ENCODE results near the gene STX10. TPM values are rescaled to one million over a fixed set of nuclear protein-coding genes. Genes with fewer than 3 reads are reported as not detected.

The STX10 gene
- polyA plus RNA-seq, 2 of the 4 experiments (the other 2 are of a cell fraction), result 41.5 to 61.2 TPM

DNA sequence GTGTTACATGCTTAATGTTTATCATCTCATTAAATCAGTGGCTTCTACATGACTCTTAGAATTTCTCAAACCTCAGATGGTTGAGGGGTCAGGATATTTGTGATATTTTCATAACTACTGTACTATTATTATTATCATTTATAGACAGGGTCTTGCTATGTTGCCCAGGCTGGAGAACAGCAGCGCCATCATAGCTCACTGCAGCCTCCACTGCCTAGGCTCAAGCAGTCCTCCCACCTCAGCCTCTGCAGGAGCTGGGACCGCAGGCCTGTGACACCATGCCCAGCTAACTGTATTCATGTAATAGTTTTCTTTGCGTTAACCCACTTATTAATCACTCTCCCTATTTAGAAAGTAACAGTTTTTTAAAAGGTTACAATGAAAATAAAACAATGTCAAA is 9.5 kb upstream of the STX10 start:
- no peak for FAIRE-seq
- CTCF ChIA-PET, result no interaction called here

DNA sequence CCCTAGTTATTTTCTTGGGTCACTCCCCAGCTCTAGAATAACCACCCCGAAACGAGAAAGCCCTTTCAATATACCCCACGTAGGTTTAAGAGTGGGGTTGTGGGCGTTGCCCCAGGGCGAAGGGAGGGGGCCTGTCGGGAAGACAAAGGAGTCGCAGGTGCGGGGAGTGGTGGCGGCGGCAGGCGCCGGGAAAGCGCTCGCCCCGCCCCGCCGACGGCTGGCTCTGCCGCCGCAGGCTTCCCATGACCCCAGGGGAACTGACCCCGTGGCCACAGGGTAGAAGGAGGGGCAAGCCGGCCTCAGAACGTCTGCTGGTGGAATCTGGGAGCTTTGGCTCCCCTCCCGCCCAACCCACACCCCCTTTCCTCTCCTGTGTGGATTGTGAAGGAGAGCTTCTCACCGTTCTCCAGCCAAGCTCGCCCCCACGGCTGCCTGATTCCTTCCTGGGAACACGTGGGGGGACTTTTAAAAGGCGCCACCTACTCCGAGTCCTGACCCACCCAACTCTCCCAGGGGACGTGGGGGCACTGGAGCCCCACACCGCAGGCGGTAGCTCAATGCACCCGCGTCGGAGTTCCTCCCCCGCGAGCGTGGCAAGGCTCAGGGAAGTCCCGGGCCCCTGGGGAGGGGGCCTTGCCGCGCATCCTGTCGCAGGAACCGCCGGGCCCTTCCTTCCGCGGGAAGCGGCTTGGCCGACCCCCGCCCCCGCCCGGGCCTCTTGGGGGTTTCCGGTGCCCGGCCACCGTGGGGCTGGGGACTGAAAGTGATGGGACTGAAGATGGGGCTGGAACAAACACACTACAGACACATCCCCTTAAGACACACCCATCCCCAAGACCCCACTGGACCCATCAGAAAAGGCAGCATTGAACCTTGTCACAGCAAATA is 5.5 kb upstream of the STX10 start:
- 5% methylated on average over 7 of the region's 55 CpGs for WGBS (ENCODE audit: missing lambda C conversion rate)
- peak overlapping the region; percentile 82 for H3K4me2 ChIP-seq
- ChIA-PET CTCF (interaction anchor here (0.6 to 3.3 kb wide), 11 partner anchors 8 to 190 kb away, joined by 3 to 13 read pairs (median 4); no protein-coding TSS in a partner anchor), POLR2A (interaction anchor here (0.6 to 3.0 kb wide), 8 partner anchors 8 to 434 kb away, joined by 3 to 48 read pairs (median 4); no protein-coding TSS in a partner anchor)
- DNase-seq (ENCODE audit: low read depth in 1 of 2, low spot score in 1 of 2), result peak in 1 of 2 experiments; percentile 81
- no peak for FAIRE-seq
- no peaks in the 10 kb centered on the region for H3K9me3 ChIP-seq
- peak overlapping the region; percentile 98 for H3K4me3 ChIP-seq
- H3K4me1 ChIP-seq, result peaks cover 16% of the 10 kb centered on the region
- H3K27ac ChIP-seq, result peak overlapping the region; percentile 94 to 99
- ATAC-seq, result peak; percentile 16 to 24
- TF ChIP-seq FOXS1 (CRISPR knock-in tag; IDR thresholded peaks at IDR 0.05) (no peak), CBX8 (IDR thresholded peaks at IDR 0.05) (no peak), EHF (CRISPR knock-in tag; IDR thresholded peaks at IDR 0.05) (peak; percentile 88), POLR2AphosphoS2 (conservative IDR thresholded peaks at IDR 0.05; ENCODE audit: low read length) (peak; percentile 26), ZNF302 (CRISPR knock-in tag; IDR thresholded peaks at IDR 0.05) (no peak), EP300 (IDR thresholded peaks at IDR 0.05) (peak in 1 of 2 experiments; percentile 19; a peak in 1 of 5 replicates), CEBPB (IDR thresholded peaks at IDR 0.05) (no peak), FOSL2 (IDR thresholded peaks at IDR 0.05) (no peak), FOSL2 (CRISPR knock-in tag; IDR thresholded peaks at IDR 0.05) (peak; percentile 26), RAD21 (conservative IDR thresholded peaks at IDR 0.05 in 1 of 2, IDR thresholded peaks at IDR 0.05 in 1 of 2) (no peak; a peak in 2 of 5 replicates), HOXB13 (CRISPR knock-in tag; IDR thresholded peaks at IDR 0.05; ENCODE audit: low read depth) (no peak), ESRRA (IDR thresholded peaks at IDR 0.05; ENCODE audit: borderline replicate concordance, low read length) (no peak), POLR2A (IDR thresholded peaks at IDR 0.05; ENCODE audit: low read length) (no peak; the same call in 1 of the 2 replicates), NR3C1 (IDR thresholded peaks at IDR 0.05) (no peak), PHF8 (IDR thresholded peaks at IDR 0.05; ENCODE audit: borderline replicate concordance, low read depth) (no peak), NPAS2 (CRISPR knock-in tag; IDR thresholded peaks at IDR 0.05; ENCODE audit: borderline replicate concordance) (no peak), ZSCAN20 (CRISPR knock-in tag; IDR thresholded peaks at IDR 0.05) (no peak), FOSB (CRISPR knock-in tag; IDR thresholded peaks at IDR 0.05) (peak; percentile 98; the same call in 1 of the 2 replicates), TFCP2L1 (CRISPR knock-in tag; IDR thresholded peaks at IDR 0.05) (peak; percentile 98), KDM1A (IDR thresholded peaks at IDR 0.05; ENCODE audit: low read depth) (0 out of 2 replicates have a peak, but pooled peaks have one; percentile 8), RFX5 (IDR thresholded peaks at IDR 0.05) (no peak), MYC (IDR thresholded peaks at IDR 0.05; ENCODE audit: borderline replicate concordance, low read length) (no peak), HOXB5 (CRISPR knock-in tag; IDR thresholded peaks at IDR 0.05) (0 out of 2 replicates have a peak, but pooled peaks have one; percentile 68), TP53 (CRISPR knock-in tag; IDR thresholded peaks at IDR 0.05) (peak; percentile 94), HDAC2 (IDR thresholded peaks at IDR 0.05) (no peak), EHMT2 (IDR thresholded peaks at IDR 0.05; ENCODE audit: low read depth) (no peak)
- TF ChIP-seq, protein P1, sequence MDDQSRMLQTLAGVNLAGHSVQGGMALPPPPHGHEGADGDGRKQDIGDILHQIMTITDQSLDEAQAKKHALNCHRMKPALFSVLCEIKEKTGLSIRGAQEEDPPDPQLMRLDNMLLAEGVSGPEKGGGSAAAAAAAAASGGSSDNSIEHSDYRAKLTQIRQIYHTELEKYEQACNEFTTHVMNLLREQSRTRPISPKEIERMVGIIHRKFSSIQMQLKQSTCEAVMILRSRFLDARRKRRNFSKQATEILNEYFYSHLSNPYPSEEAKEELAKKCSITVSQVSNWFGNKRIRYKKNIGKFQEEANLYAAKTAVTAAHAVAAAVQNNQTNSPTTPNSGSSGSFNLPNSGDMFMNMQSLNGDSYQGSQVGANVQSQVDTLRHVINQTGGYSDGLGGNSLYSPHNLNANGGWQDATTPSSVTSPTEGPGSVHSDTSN (IDR thresholded peaks at IDR 0.05), result no peak; the same call in none of the 2 replicates
- TF ChIP-seq, protein P2, sequence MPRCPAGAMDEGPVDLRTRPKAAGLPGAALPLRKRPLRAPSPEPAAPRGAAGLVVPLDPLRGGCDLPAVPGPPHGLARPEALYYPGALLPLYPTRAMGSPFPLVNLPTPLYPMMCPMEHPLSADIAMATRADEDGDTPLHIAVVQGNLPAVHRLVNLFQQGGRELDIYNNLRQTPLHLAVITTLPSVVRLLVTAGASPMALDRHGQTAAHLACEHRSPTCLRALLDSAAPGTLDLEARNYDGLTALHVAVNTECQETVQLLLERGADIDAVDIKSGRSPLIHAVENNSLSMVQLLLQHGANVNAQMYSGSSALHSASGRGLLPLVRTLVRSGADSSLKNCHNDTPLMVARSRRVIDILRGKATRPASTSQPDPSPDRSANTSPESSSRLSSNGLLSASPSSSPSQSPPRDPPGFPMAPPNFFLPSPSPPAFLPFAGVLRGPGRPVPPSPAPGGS (IDR thresholded peaks at IDR 0.05), result no peak
- TF ChIP-seq, protein P3, sequence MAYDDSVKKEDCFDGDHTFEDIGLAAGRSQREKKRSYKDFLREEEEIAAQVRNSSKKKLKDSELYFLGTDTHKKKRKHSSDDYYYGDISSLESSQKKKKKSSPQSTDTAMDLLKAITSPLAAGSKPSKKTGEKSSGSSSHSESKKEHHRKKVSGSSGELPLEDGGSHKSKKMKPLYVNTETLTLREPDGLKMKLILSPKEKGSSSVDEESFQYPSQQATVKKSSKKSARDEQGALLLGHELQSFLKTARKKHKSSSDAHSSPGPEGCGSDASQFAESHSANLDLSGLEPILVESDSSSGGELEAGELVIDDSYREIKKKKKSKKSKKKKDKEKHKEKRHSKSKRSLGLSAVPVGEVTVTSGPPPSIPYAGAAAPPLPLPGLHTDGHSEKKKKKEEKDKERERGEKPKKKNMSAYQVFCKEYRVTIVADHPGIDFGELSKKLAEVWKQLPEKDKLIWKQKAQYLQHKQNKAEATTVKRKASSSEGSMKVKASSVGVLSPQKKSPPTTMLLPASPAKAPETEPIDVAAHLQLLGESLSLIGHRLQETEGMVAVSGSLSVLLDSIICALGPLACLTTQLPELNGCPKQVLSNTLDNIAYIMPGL (CRISPR knock-in tag; IDR thresholded peaks at IDR 0.05; ENCODE audit: borderline replicate concordance), result no peak
- TF ChIP-seq, protein P4, sequence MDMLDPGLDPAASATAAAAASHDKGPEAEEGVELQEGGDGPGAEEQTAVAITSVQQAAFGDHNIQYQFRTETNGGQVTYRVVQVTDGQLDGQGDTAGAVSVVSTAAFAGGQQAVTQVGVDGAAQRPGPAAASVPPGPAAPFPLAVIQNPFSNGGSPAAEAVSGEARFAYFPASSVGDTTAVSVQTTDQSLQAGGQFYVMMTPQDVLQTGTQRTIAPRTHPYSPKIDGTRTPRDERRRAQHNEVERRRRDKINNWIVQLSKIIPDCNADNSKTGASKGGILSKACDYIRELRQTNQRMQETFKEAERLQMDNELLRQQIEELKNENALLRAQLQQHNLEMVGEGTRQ (IDR thresholded peaks at IDR 0.05), result peak; percentile 39; the same call in 1 of the 2 replicates

More for the DNA sequence above, 9.5 kb upstream of the STX10 start:
- Histone ChIP-seq H3K27ac (peak overlapping the region in 1 of 2 experiments; percentile 100; a peak in 1 of 6 replicates), H3K9me3 (no peaks in the 10 kb centered on the region), H3K4me3 (no peak overlapping the region), H3K4me1 (peaks cover 42% of the 10 kb centered on the region), H3K4me2 (no peak overlapping the region)
- 97% methylated on average over 3 of the region's 3 CpGs for WGBS (ENCODE audit: missing lambda C conversion rate)
- POLR2A ChIA-PET, result no interaction called here
- TF ChIP-seq, protein P5, sequence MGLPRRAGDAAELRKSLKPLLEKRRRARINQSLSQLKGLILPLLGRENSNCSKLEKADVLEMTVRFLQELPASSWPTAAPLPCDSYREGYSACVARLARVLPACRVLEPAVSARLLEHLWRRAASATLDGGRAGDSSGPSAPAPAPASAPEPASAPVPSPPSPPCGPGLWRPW (IDR thresholded peaks at IDR 0.05), result no peak
- TF ChIP-seq PHF8 (IDR thresholded peaks at IDR 0.05; ENCODE audit: borderline replicate concordance, low read depth) (no peak), KDM1A (IDR thresholded peaks at IDR 0.05; ENCODE audit: low read depth) (no peak), MAZ (IDR thresholded peaks at IDR 0.05; ENCODE audit: borderline replicate concordance, low read depth, low read length) (no peak), TFCP2L1 (CRISPR knock-in tag; IDR thresholded peaks at IDR 0.05) (no peak), BHLHE40 (IDR thresholded peaks at IDR 0.05; ENCODE audit: low read depth, low read length) (no peak)
- DNase-seq (ENCODE audit: low read depth in 1 of 2, low spot score in 1 of 2), result no peak
- no peak for ATAC-seq
